IPS-15b (cell line): Measurements from ENCODE around the gene MAGI1.

Experiments used
- H3K27me3 ChIP-seq: one replicate; pipeline ENCODE4 v1.6.1; 2013; ENCODE audit warnings: low read length; ENCODE audit not compliant: control insufficient read depth, insufficient read depth
- H3K36me3 ChIP-seq: one replicate; pipeline ENCODE4 v1.6.1; 2013; ENCODE audit warnings: low read length; ENCODE audit not compliant: control insufficient read depth, insufficient read depth
- H3K4me1 ChIP-seq: one replicate; pipeline ENCODE4 v1.6.1; 2013; ENCODE audit warnings: mild to moderate bottlenecking, low read length; ENCODE audit not compliant: control insufficient read depth, insufficient read depth
- H3K4me3 ChIP-seq: one replicate; pipeline ENCODE4 v1.5.1; 2013; ENCODE audit warnings: low read depth, low read length
- H3K9ac ChIP-seq: one replicate; pipeline ENCODE4 v1.6.1; 2013; ENCODE audit warnings: low read depth, mild to moderate bottlenecking, low read length
- H3K9me3 ChIP-seq: one replicate; pipeline ENCODE4 v1.6.1; 2013; ENCODE audit warnings: mild to moderate bottlenecking, low read length; ENCODE audit not compliant: control insufficient read depth, insufficient read depth

The MAGI1 gene

DNA sequence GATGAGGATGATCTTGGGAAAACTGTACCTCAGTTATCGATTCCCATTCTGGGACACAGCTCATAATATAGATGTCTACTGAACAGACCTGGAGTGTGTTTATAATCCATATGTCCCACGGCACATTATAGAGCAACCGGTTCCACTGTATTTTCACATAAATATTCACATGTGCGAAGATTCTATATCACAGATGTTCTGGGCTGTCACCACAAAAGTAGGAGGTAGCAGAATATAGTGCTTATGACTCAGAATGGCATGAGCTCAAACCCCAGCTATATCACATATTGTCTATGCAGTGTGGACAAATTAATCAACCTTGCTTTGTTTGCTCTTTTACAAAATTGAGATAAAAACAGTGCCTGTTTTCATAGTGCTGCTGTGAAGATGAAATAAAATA is 710.6 kb downstream of the MAGI1 start:
- Histone ChIP-seq H3K4me1 (no peaks in the 10 kb centered on the region), H3K9ac (no peak overlapping the region), H3K27me3 (no peaks in the 10 kb centered on the region), H3K36me3 (no peaks in the 10 kb centered on the region), H3K4me3 (no peak overlapping the region), H3K9me3 (no peaks in the 10 kb centered on the region)

- no peak overlapping the region for H3K4me3 ChIP-seq
- no peaks in the 10 kb centered on the region for H3K36me3 ChIP-seq
- no peak overlapping the region for H3K9ac ChIP-seq
- H3K27me3 ChIP-seq, result no peaks in the 10 kb centered on the region
- no peaks in the 10 kb centered on the region for H3K4me1 ChIP-seq
- no peaks in the 10 kb centered on the region for H3K9me3 ChIP-seq
Measured at GRCh38 chr3:65326574-65326973, 712.1 kb downstream of the MAGI1 start.

GRCh38 chr3:65322910-65323309 is 715.8 kb downstream of the MAGI1 start:
- H3K4me3 ChIP-seq, result no peak overlapping the region
- no peaks in the 10 kb centered on the region for H3K27me3 ChIP-seq
- H3K9ac ChIP-seq, result no peak overlapping the region
- H3K4me1 ChIP-seq, result no peaks in the 10 kb centered on the region
- H3K9me3 ChIP-seq, result no peaks in the 10 kb centered on the region
- no peaks in the 10 kb centered on the region for H3K36me3 ChIP-seq

DNA sequence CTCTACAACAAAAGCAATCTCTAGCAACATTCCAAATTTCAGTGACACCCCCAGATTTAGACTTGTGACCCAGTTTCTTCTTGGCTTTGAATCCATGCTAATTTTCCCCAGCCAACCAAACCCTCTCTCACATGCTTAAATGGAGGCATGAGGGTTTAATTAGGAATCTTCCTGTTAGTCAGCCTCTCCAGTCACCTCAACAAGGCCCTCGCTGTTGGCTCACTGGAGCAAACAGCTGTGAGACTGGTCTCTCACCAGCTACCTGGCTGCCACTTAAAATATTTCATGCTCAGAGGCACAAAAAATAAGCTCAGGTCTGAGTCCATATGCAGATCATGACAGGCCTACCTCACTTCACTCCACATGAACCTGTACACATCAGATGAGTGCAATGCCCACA is 720.5 kb downstream of the MAGI1 start:
- Histone ChIP-seq H3K27me3 (no peaks in the 10 kb centered on the region), H3K9ac (no peak overlapping the region), H3K9me3 (no peaks in the 10 kb centered on the region), H3K36me3 (no peaks in the 10 kb centered on the region), H3K4me3 (no peak overlapping the region), H3K4me1 (no peaks in the 10 kb centered on the region)

- Histone ChIP-seq H3K27me3 (no peaks in the 10 kb centered on the region), H3K4me1 (no peaks in the 10 kb centered on the region), H3K36me3 (no peaks in the 10 kb centered on the region), H3K9me3 (no peaks in the 10 kb centered on the region), H3K9ac (no peak overlapping the region), H3K4me3 (no peak overlapping the region)
Measured at GRCh38 chr3:65314916-65315315, 723.8 kb downstream of the MAGI1 start.

DNA sequence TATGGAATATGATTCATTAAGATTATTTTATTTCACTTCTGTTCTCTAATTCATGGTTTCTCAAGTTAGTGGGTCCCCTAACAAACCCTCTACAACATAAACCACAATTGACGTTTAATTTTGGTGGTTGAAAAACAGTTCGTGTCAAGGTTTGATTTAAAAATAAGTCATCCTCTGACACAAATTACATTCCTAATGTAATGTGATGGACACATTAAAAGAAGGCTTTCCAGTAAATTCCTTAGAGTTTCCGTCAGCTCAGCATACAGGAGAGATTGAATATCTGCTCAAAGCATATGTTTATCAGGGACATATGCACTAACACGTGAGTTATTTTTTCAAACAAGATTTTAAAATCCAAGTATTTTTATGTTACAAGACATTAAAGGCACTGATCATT is 724.4 kb downstream of the MAGI1 start:
- H3K9me3 ChIP-seq, result no peaks in the 10 kb centered on the region
- no peaks in the 10 kb centered on the region for H3K36me3 ChIP-seq
- no peak overlapping the region for H3K9ac ChIP-seq
- no peak overlapping the region for H3K4me3 ChIP-seq
- no peaks in the 10 kb centered on the region for H3K4me1 ChIP-seq
- no peaks in the 10 kb centered on the region for H3K27me3 ChIP-seq

DNA sequence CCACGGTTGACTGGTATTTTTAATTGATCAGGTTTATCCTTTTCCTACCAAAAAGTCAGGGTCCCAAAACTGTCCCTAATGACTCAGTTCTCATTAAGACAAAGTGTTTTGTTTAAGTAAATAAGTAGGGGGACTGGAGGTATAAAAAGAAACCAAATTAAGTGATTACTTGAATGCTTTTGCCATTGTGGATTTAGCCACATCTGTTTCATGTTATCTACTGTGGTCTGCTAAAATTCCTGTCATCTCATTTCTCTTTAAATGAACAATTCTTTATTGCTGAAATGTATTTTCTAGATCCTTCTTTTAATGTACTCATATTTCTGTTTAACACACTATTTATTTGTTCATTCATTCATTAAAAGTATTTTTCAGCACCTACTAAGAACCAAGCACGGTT is 725.1 kb downstream of the MAGI1 start:
- H3K36me3 ChIP-seq, result no peaks in the 10 kb centered on the region
- no peaks in the 10 kb centered on the region for H3K27me3 ChIP-seq
- no peak overlapping the region for H3K4me3 ChIP-seq
- H3K9me3 ChIP-seq, result no peaks in the 10 kb centered on the region
- H3K9ac ChIP-seq, result no peak overlapping the region
- H3K4me1 ChIP-seq, result no peaks in the 10 kb centered on the region

GRCh38 chr3:65305836-65306235 is 732.9 kb downstream of the MAGI1 start:
- Histone ChIP-seq H3K27me3 (no peaks in the 10 kb centered on the region), H3K36me3 (no peaks in the 10 kb centered on the region), H3K9ac (no peak overlapping the region), H3K4me1 (no peaks in the 10 kb centered on the region), H3K9me3 (no peaks in the 10 kb centered on the region), H3K4me3 (no peak overlapping the region)
